Lung (tissue), 12 donors: Measurements from ENCODE around the gene MLYCD. TPM values are rescaled to one million over a fixed set of nuclear protein-coding genes. Genes with fewer than 3 reads are reported as not detected.

Experiments used
- ATAC-seq: fragments of 200-7000 bp; cut with Tn5 transposase; one replicate; pipeline ENCODE4 v1.9.1; 2020; ENCODE audit warnings: moderate number of reproducible peaks; ENCODE audit not compliant: insufficient read depth, low FRiP score
- DNase-seq, 3 donors: peaks; one replicate each; pipeline ENCODE4 v3.0.0-alpha.2; 2013 to 2017
- H3K27ac ChIP-seq, 2 donors: one replicate each; pipeline ENCODE4 v1.5.1; 2013; ENCODE audit warnings: mild to moderate bottlenecking in 2 of 2, moderate library complexity in 2 of 2, control low read depth in 1 of 2, inconsistent platforms in 1 of 2, low read depth in 1 of 2, low read length in 1 of 2
- H3K27me3 ChIP-seq, 3 donors: one replicate each; pipeline ENCODE4 v1.5.1; 2013; ENCODE audit warnings: low read length in 2 of 3; ENCODE audit not compliant: control insufficient read depth in 3 of 3, insufficient read depth in 3 of 3
- H3K36me3 ChIP-seq, 4 donors: one replicate each; pipeline ENCODE4 v1.5.1; 2013; ENCODE audit warnings: low read length in 4 of 4, mild to moderate bottlenecking in 1 of 4, moderate library complexity in 1 of 4; ENCODE audit not compliant: control insufficient read depth in 4 of 4, insufficient read depth in 4 of 4
- H3K4me1 ChIP-seq, 5 donors: one replicate each; pipeline ENCODE4 v1.5.1; 2013; ENCODE audit warnings: low read length in 5 of 5, mild to moderate bottlenecking in 2 of 5, moderate library complexity in 1 of 5; ENCODE audit not compliant: control insufficient read depth in 5 of 5, insufficient read depth in 5 of 5
- H3K4me3 ChIP-seq: one replicate; pipeline ENCODE4 v1.5.1; 2013; ENCODE audit warnings: mild to moderate bottlenecking, control low read depth, moderate library complexity
- H3K9ac ChIP-seq, 2 donors: one replicate each; pipeline ENCODE4 v1.5.1; 2013; ENCODE audit warnings: low read length in 2 of 2, control low read depth in 1 of 2; ENCODE audit not compliant: insufficient read depth in 1 of 2
- H3K9me3 ChIP-seq, 4 donors: one replicate each; pipeline ENCODE4 v1.5.1; 2013; ENCODE audit warnings: low read length in 3 of 4, mild to moderate bottlenecking in 1 of 4, moderate library complexity in 1 of 4; ENCODE audit not compliant: control insufficient read depth in 4 of 4, insufficient read depth in 3 of 4
- WGBS, 2 donors: extraction: QIAGEN DNeasy Blood & Tissue Kit; methylation state at CpG; one replicate each; pipeline ENCODE4 v1.1.7; 2013; 5-methylcytosine and 5-hydroxymethylcytosine counted together
- polyA plus RNA-seq, 2 donors: library from polyadenylated mRNA; stranded (reverse); fragments of 200-250 nt; gene quantifications; one replicate each; pipeline ENCODE4 v1.2.1, GENCODE V29; 2013
- total RNA-seq, 2 donors: library from RNA; depleted of rRNA in 1 of 2; stranded (reverse); fragments of >200 nt in 1 of 2; gene quantifications; one replicate each; pipeline ENCODE4 v1.2.1, GENCODE V29; 2014 to 2021
- TF ChIP-seq, protein P1 (sequence below): IDR thresholded peaks from 2 replicates; pipeline ENCODE4 v1.5.1; 2012; ENCODE audit warnings: mild to moderate bottlenecking; ENCODE audit errors: control extremely low read depth, extremely low read depth
- donor health status: control.
- donor health status: control.
- donor health status: Bipolar disorder and iron deficiency.
- donor health status: healthy.
- donor health status: DM: yes; HTN: yes; CAD: no.

The MLYCD gene
- total and polyA plus RNA-seq, 4 donors, result 2.0 to 9.1 (median 4.8) TPM

GRCh38 chr16:83971165-83972130 is 72.5 kb downstream of the MLYCD start:
- H3K36me3 ChIP-seq, result no peaks in the 10 kb centered on the region
- TF ChIP-seq, protein P1, sequence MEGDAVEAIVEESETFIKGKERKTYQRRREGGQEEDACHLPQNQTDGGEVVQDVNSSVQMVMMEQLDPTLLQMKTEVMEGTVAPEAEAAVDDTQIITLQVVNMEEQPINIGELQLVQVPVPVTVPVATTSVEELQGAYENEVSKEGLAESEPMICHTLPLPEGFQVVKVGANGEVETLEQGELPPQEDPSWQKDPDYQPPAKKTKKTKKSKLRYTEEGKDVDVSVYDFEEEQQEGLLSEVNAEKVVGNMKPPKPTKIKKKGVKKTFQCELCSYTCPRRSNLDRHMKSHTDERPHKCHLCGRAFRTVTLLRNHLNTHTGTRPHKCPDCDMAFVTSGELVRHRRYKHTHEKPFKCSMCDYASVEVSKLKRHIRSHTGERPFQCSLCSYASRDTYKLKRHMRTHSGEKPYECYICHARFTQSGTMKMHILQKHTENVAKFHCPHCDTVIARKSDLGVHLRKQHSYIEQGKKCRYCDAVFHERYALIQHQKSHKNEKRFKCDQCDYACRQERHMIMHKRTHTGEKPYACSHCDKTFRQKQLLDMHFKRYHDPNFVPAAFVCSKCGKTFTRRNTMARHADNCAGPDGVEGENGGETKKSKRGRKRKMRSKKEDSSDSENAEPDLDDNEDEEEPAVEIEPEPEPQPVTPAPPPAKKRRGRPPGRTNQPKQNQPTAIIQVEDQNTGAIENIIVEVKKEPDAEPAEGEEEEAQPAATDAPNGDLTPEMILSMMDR, result no peak
- no peaks in the 10 kb centered on the region for H3K4me1 ChIP-seq
- H3K4me3 ChIP-seq, result no peak overlapping the region
- no peak overlapping the region for H3K9ac ChIP-seq
- H3K27me3 ChIP-seq, result peaks cover 0 to 15% (median 7%) of the 10 kb centered on the region in 3 donors
- ATAC-seq (no peak), DNase-seq (no peak)
- H3K27ac ChIP-seq, result no peak overlapping the region
- H3K9me3 ChIP-seq, result no peaks in the 10 kb centered on the region
- WGBS, 2 donors, result 70 to 82% methylated on average over 27 of the region's 27 CpGs

- 85 to 87% methylated on average over 19 of the region's 19 CpGs for WGBS, 2 donors
- no peaks in the 10 kb centered on the region for H3K36me3 ChIP-seq
- no peak for ATAC-seq
Observed at GRCh38 chr16:83972256-83973008, 73.5 kb downstream of the MLYCD start.

DNA sequence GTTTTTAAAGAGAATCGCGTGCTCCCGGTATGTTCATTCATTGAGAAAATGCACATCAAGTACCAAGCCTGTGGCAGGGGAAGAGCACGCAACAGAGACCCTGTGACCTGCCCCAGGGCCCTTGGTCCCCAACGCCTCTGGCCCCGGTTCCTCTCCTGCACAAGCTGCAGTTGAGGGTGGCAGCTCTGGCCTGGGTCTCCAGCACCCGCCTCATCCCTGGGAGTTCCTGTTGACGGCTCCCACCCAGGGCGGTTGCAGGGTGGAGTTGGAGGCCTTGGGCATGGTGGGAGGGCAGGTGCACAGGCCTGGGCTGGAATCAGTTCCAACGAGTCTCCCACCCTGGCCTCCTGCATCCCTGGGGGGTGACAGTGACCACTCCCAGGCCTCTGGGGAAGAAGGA is 74.2 kb downstream of the MLYCD start:
- TF ChIP-seq, protein P1, result no peak
- DNase-seq, result no peak
- H3K9me3 ChIP-seq, result peaks cover 0 to 2% (median 0%) of the 10 kb centered on the region in 4 donors
- H3K27me3 ChIP-seq, result peaks cover 0 to 15% (median 7%) of the 10 kb centered on the region in 3 donors
- H3K4me3 ChIP-seq, result no peak overlapping the region
- H3K9ac ChIP-seq, result no peak overlapping the region
- no peak for ATAC-seq
- H3K27ac ChIP-seq, result no peak overlapping the region
- 81 to 87% methylated on average over 10 of the region's 10 CpGs for WGBS, 2 donors
- no peaks in the 10 kb centered on the region for H3K36me3 ChIP-seq
- H3K4me1 ChIP-seq, result no peaks in the 10 kb centered on the region

More at GRCh38 chr16:83972256-83973008, 73.5 kb downstream of the MLYCD start:
- TF ChIP-seq, protein P1, result no peak
- H3K27ac ChIP-seq, result no peak overlapping the region
- peaks cover 0 to 15% (median 7%) of the 10 kb centered on the region in 3 donors for H3K27me3 ChIP-seq
- DNase-seq, result no peak
- peaks cover 0 to under 1% (median 0%) of the 10 kb centered on the region in 4 donors for H3K9me3 ChIP-seq
- H3K4me3 ChIP-seq, result no peak overlapping the region
- H3K9ac ChIP-seq, result no peak overlapping the region
- no peaks in the 10 kb centered on the region for H3K4me1 ChIP-seq
